Measurements from ENCODE around the gene SEPTIN2.

DNA sequence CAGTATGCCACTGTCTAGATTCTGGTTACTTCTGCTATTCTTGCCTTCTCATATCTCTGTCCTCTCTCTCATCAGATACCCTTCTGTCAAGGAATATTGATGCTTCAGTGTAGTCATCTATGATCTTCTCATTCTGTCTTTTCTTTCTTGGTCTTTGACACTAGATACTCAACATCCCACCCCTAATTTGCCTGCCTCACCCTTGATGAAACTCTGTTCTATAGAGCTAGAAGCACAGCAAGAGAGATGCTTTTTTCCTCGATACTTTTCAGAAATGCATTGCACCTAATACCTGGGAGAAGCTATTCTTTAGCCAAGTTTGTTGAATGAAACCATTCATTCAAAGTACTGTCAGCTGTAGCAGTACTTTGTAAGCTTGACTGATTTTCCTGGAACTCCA is 9.5 kb downstream of the SEPTIN2 start:
- TF ChIP-seq FOXA1 (IDR thresholded peaks at IDR 0.05), result no peak
- TF ChIP-seq ARNT (IDR thresholded peaks at IDR 0.05), result no peak
- TF ChIP-seq ELF4 (IDR thresholded peaks at IDR 0.05), result no peak
- TF ChIP-seq HDGF (IDR thresholded peaks at IDR 0.05; ENCODE audit: borderline replicate concordance), result no peak
- no peak for TF ChIP-seq SP1 (IDR thresholded peaks at IDR 0.05)
- TF ChIP-seq FOXM1 (IDR thresholded peaks at IDR 0.05; ENCODE audit: borderline replicate concordance), result no peak
- TF ChIP-seq NFRKB (IDR thresholded peaks at IDR 0.05), result no peak
- TF ChIP-seq SUZ12 (IDR thresholded peaks at IDR 0.05), result no peak

All from HEK293T (cell line).